Fibroblast of lung (primary cell): Measurements from ENCODE around the gene CMTM6. TPM values are rescaled to one million over a fixed set of nuclear protein-coding genes. Genes with fewer than 3 reads are reported as not detected.

ENCODE experiments used
- DNase-seq, 2 donors: peaks; one replicate each; pipeline versions ENCODE4 v3.0.0 to v3.0.0-alpha.2; 2010; ENCODE audit warnings: low read depth in 2 of 2
- H2AFZ ChIP-seq: 2 replicates; pipeline ENCODE4 v1.5.1; 2012; ENCODE audit warnings: low read length, control low read depth, inconsistent platforms
- H3K27ac ChIP-seq: 2 replicates; pipeline ENCODE4 v1.5.1; 2011; ENCODE audit warnings: low read length, control low read depth; ENCODE audit not compliant: insufficient read depth
- H3K27me3 ChIP-seq: 2 replicates; pipeline ENCODE4 v1.5.1; 2011; ENCODE audit warnings: mild to moderate bottlenecking, low read length; ENCODE audit not compliant: control insufficient read depth, insufficient read depth
- H3K36me3 ChIP-seq: 2 replicates; pipeline ENCODE4 v1.5.1; 2011; ENCODE audit warnings: low read length; ENCODE audit not compliant: control insufficient read depth, insufficient read depth
- H3K4me1 ChIP-seq: 2 replicates; pipeline ENCODE4 v1.5.1; 2011; ENCODE audit warnings: low read length; ENCODE audit not compliant: control insufficient read depth, insufficient read depth; ENCODE audit errors: extremely low read depth
- H3K4me2 ChIP-seq: 2 replicates; pipeline ENCODE4 v1.5.1; 2011; ENCODE audit warnings: low read length, control low read depth; ENCODE audit not compliant: insufficient read depth; ENCODE audit errors: extremely low read depth
- H3K4me3 ChIP-seq, 4 experiments: fragments of 200-600 bp in 1 of 4; sonication (generic) in 1 of 4; replicated peaks in 1 of 4; 2 replicates each; pipeline ENCODE4 v1.5.1; 2011 to 2016; ENCODE audit warnings: low read length in 4 of 4, low read depth in 3 of 4, mild to moderate bottlenecking in 3 of 4, control low read depth in 2 of 4, inconsistent platforms in 1 of 4, mixed read lengths in 1 of 4; ENCODE audit not compliant: insufficient read depth in 1 of 4; ENCODE audit errors: control extremely low read depth in 1 of 4
- H3K79me2 ChIP-seq: 2 replicates; pipeline ENCODE4 v1.5.1; 2012; ENCODE audit warnings: mild to moderate bottlenecking, low read length, inconsistent platforms; ENCODE audit not compliant: control insufficient read depth, insufficient read depth
- H3K9ac ChIP-seq: 2 replicates; pipeline ENCODE4 v1.5.1; 2011; ENCODE audit warnings: mild to moderate bottlenecking, low read length, control low read depth; ENCODE audit not compliant: insufficient read depth
- H3K9me3 ChIP-seq: 2 replicates; pipeline ENCODE4 v1.5.1; 2012; ENCODE audit warnings: low read depth, low read length; ENCODE audit not compliant: control insufficient read depth, insufficient read depth
- H4K20me1 ChIP-seq: 2 replicates; pipeline ENCODE4 v1.5.1; 2011; ENCODE audit warnings: low read length; ENCODE audit not compliant: control insufficient read depth, insufficient read depth; ENCODE audit errors: extremely low read depth
- CTCF ChIP-seq, 2 donors: IDR thresholded peaks in 1 of 2; conservative IDR thresholded peaks in 1 of 2; 1 replicate in 1 of 2; 2 replicates in 1 of 2; pipeline ENCODE4 v1.5.1; 2011 to 2012; ENCODE audit warnings: low read length in 2 of 2, control low read depth in 1 of 2, inconsistent platforms in 1 of 2, low read depth in 1 of 2, mild to moderate bottlenecking in 1 of 2
- EZH2 ChIP-seq: IDR thresholded peaks from 2 replicates; pipeline ENCODE4 v1.5.1; 2012; ENCODE audit warnings: low read length, control low read depth, mild to moderate bottlenecking; ENCODE audit errors: missing control alignments
- polyA plus RNA-seq, 2 donors: library from polyadenylated mRNA; depleted of rRNA in 1 of 2; stranded (reverse) in 1 of 2; unstranded in 1 of 2; fragments of >200 nt; gene quantifications; 2 replicates each; pipeline ENCODE4 v1.2.1, GENCODE V29; 2011 to 2012; ENCODE audit warnings: missing spikeins in 1 of 2
- total RNA-seq: library from RNA; depleted of rRNA; stranded (reverse); fragments of >200 nt; gene quantifications from 2 replicates; pipeline ENCODE4 v1.2.1, GENCODE V29; 2014

Gene CMTM6
- total and polyA plus RNA-seq, 2 donors (not counting 1 experiment from before 2014, with no cell fraction given): 74.1 to 76.5 TPM

- TF ChIP-seq EZH2 (no peak), CTCF (conservative IDR thresholded peaks at IDR 0.05 in 1 of 2, IDR thresholded peaks at IDR 0.05 in 1 of 2; ENCODE audit: low read depth in 1 of 2, low read length in 2 of 2) (no peak)
- Histone ChIP-seq H3K9ac (no peak overlapping the region), H3K4me2 (no peak overlapping the region), H2AFZ (no peak overlapping the region), H3K27ac (no peak overlapping the region), H4K20me1 (no peaks in the 10 kb centered on the region), H3K4me1 (no peaks in the 10 kb centered on the region), H3K9me3 (no peaks in the 10 kb centered on the region), H3K27me3 (no peaks in the 10 kb centered on the region), H3K79me2 (peaks cover 10% of the 10 kb centered on the region), H3K36me3 (no peaks in the 10 kb centered on the region), H3K4me3 (no peak overlapping the region)
- no peak for DNase-seq
Observed at GRCh38 chr3:32495085-32495484, 7.6 kb downstream of the CMTM6 start.

- H3K4me2 ChIP-seq: no peak overlapping the region
- no peaks in the 10 kb centered on the region for H3K9me3 ChIP-seq
- H3K4me3 ChIP-seq: no peak overlapping the region
- H3K36me3 ChIP-seq: no peaks in the 10 kb centered on the region
- H3K4me1 ChIP-seq: no peaks in the 10 kb centered on the region
- no peak for TF ChIP-seq EZH2
- TF ChIP-seq CTCF (conservative IDR thresholded peaks at IDR 0.05 in 1 of 2, IDR thresholded peaks at IDR 0.05 in 1 of 2; ENCODE audit: low read depth in 1 of 2, low read length in 2 of 2): no peak
- H2AFZ ChIP-seq: no peak overlapping the region
- H3K79me2 ChIP-seq: peaks cover 4% of the 10 kb centered on the region
- no peak overlapping the region for H3K27ac ChIP-seq
- H3K9ac ChIP-seq: no peak overlapping the region
- no peaks in the 10 kb centered on the region for H3K27me3 ChIP-seq
- DNase-seq: peak in 1 of 2 donors; percentile 65
- no peaks in the 10 kb centered on the region for H4K20me1 ChIP-seq
Observed at GRCh38 chr3:32493437-32494414, 8.9 kb downstream of the CMTM6 start.

DNA sequence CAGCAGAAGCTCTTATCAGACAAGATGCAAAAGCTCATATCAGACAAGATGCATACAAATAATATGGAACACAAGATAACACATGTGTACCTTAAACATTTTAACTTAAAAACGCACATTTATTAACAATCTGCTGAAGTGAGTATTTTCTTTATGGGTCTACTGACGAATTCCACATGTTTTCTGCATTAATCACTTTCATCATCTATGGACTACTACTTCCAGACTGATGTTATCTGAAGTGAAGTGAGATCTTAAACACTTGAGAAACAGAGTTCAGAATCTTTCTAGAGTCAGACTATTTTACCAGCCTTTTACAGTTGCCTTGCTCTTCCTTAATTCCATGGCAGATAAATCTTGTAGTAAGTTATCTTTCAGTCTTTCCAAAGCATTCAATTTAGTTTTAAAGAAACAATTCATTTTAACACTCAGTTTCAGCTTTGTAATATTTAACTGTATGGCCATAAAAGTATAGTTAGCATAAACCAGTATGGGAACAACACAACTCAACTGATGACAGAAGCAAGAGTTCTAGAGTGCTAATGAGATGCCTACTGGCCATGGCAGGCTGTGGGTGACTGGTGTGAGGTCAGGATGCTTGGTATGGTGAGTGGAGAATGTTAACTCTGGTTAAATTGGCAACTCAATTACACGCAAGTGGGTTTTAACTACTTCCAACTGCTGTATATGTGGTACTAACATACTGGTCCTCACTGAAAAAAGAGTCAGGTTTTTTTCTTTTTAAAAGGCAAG lies 9.8 kb downstream of the CMTM6 start:
- no peak overlapping the region for H3K4me2 ChIP-seq
- H3K27ac ChIP-seq: no peak overlapping the region
- DNase-seq: peak in 1 of 2 donors; percentile 66
- H3K4me1 ChIP-seq: no peaks in the 10 kb centered on the region
- TF ChIP-seq EZH2 (no peak), CTCF (conservative IDR thresholded peaks at IDR 0.05 in 1 of 2, IDR thresholded peaks at IDR 0.05 in 1 of 2; ENCODE audit: low read depth in 1 of 2, low read length in 2 of 2) (no peak)
- no peak overlapping the region for H3K9ac ChIP-seq
- no peaks in the 10 kb centered on the region for H3K36me3 ChIP-seq
- no peak overlapping the region for H2AFZ ChIP-seq
- no peaks in the 10 kb centered on the region for H3K9me3 ChIP-seq
- H4K20me1 ChIP-seq: no peaks in the 10 kb centered on the region
- peaks cover 4% of the 10 kb centered on the region for H3K79me2 ChIP-seq
- H3K27me3 ChIP-seq: no peaks in the 10 kb centered on the region
- no peak overlapping the region for H3K4me3 ChIP-seq
